ENCODE results near the gene MASP1.

The MASP1 gene, protein sequence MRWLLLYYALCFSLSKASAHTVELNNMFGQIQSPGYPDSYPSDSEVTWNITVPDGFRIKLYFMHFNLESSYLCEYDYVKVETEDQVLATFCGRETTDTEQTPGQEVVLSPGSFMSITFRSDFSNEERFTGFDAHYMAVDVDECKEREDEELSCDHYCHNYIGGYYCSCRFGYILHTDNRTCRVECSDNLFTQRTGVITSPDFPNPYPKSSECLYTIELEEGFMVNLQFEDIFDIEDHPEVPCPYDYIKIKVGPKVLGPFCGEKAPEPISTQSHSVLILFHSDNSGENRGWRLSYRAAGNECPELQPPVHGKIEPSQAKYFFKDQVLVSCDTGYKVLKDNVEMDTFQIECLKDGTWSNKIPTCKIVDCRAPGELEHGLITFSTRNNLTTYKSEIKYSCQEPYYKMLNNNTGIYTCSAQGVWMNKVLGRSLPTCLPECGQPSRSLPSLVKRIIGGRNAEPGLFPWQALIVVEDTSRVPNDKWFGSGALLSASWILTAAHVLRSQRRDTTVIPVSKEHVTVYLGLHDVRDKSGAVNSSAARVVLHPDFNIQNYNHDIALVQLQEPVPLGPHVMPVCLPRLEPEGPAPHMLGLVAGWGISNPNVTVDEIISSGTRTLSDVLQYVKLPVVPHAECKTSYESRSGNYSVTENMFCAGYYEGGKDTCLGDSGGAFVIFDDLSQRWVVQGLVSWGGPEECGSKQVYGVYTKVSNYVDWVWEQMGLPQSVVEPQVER

GRCh38 chr3:187291512-187292132, at the start of gene MASP1:
Gene MASP1, minus strand, starts transcription at chr3:187291737. Its CDS starts 105 bp downstream, at chr3:187291632.
- DNase-seq (ENCODE audit: low read depth), result no peak

DNA sequence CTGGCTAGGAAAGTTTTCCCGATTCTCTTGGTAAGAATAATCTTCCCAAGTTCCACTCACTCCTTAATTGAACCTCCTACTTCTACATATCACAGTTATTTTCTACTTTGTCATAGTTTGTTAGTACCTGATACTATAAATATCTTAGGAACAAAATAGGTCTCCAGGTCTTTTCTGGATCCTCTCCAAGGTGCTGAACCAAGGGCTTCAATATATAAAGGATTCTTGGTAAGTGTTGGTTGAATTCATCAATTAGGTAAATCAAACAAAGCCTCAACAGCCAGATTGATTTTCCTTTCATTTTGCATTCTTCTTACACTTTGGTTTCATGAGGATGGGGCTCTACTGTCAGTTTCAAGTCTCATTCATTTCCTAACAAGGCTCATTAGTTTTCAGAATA, 49.0 kb upstream of the MASP1 start:
- DNase-seq (ENCODE audit: low read depth), result no peak

- no peak for DNase-seq (ENCODE audit: low read depth)
Measured at GRCh38 chr3:187336322-187336721, 44.8 kb upstream of the MASP1 start.

DNA sequence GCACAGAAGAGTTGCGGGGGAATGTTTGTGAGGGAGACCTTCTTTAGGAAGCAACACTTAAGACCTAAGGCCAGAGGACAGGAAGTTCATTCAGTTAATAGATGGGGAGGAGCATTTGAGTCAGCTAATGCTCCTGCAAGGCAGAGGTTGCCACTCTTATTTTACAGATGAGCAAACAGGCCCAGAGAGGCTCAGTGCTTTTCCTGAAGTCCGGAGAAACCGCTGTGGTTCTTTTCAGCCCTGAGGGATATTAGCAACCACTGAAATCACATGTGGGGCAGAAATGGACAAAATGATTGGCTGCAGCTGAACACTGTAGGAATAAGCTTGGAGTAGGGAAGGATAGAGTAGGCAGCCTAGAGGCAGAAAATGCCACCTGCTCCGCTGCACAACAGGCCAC, 43.4 kb upstream of the MASP1 start:
- DNase-seq (ENCODE audit: low read depth), result no peak

- DNase-seq (ENCODE audit: low read depth), result no peak
Measured at GRCh38 chr3:187328691-187329090, 37.2 kb upstream of the MASP1 start.

- DNase-seq (ENCODE audit: low read depth), result no peak
Measured at GRCh38 chr3:187327845-187328244, 36.3 kb upstream of the MASP1 start.

DNA sequence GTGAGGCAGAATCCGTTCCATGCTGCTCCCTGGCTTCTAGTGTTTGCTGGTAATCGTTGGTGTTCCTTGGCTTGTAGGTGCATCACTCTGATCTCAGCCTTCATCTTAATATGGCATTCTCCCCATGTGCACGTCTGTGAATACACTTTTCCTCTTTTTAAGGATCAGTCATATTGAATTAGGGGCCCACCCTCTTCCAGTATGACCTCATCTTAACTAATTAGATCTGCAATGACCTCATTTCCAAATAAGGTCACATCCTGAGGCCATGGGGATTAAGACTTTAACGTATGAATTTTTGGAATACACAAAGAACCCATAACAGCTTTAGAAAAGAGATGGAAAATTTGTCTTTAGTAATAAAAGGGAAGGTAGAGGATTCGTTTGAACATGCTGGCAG, 34.1 kb upstream of the MASP1 start:
- no peak for DNase-seq (ENCODE audit: low read depth)

DNA sequence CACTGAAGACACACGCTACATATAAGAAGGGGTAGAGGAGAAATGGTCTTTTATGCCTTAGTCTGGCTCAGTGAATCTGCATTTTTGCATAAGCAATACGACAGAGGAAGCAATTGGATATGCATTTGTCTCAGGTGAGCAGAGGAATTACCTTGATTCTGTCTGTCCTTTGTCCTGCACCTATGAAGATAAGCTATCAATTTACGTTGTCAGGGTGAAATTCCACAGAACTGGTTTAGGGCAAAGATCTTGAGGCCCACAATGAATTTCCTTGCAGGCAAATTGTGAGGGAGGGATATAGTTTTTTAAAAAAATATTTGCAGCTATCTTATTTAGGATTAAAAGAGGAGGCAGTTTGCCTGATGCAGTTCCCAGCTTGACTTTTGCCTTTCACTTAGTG, 31.6 kb upstream of the MASP1 start:
- DNase-seq (ENCODE audit: low read depth), result no peak

GRCh38 chr3:187322291-187322690, 30.8 kb upstream of the MASP1 start:
- no peak for DNase-seq (ENCODE audit: low read depth)

DNA sequence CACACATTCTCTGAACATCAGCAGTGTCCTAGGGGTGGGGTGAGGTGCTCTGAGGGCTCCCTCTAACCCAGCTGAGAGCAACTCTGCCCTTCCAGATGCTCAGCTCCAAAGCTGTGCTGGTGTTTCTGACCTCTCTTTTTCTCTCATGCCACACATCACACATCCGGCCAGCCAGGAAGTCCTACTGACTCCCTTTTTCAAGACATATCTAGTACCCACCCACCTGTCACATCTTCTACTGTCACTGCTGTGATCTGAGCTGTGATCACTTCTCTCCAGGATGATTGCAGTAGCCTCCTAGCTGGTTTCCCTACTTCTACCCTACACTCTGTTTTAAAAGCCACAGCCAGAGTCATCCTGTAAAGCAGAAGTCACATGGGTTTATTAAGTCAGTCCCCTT, 30.2 kb upstream of the MASP1 start:
- DNase-seq (ENCODE audit: low read depth), result no peak

GRCh38 chr3:187319699-187320302, 28.3 kb upstream of the MASP1 start:
- peak; percentile 13 for DNase-seq (ENCODE audit: low read depth)

GRCh38 chr3:187318819-187319616, 27.5 kb upstream of the MASP1 start:
- DNase-seq (ENCODE audit: low read depth), result peak; percentile 12

- DNase-seq (ENCODE audit: low read depth), result no peak
Measured at GRCh38 chr3:187315872-187316271, 24.3 kb upstream of the MASP1 start.

DNA sequence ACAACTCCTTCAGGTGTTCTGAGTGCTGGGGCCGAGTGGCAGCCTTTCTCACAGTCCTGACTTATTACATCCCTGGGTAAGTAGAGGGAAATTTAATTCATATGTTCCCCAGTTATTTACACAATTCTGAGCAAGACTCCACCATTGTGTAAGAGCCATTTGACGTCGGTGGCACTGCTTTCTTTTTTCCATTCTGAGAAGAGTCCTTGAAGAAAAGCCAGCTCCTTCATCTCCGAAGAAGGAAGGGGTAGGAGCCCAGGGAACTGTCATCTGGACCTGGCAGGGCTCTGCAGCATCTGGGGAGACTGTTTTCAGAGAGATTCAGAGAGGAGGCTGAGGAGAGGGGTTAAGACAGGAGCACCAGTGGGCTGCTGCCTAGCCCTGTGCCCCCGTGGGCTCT, 22.6 kb upstream of the MASP1 start:
- no peak for DNase-seq (ENCODE audit: low read depth)

DNA sequence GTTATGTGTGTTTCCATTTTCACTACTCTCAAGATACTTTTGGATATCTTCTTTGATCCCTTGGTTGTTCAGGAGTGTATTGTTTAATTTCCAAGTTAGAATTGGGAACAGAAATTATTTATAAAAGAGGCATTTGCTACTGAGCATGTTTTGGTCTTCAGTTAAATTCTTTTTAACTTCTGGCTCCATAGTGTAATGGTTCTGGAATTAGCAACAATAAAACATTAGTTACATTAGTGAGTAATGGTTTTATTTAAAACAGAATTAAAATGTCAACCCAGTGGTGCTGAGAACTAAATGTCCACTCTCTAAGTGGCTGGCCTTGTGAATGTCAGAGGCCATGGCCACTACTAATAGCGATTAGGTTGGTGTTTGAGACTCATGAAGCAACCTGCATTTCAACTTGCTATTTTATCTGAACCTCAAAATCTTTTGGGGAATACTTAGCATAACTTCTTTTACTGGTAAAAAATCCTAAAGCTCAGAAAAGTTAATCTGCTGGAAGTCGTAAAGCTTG, 19.5 kb upstream of the MASP1 start:
- DNase-seq (ENCODE audit: low read depth), result no peak

DNA sequence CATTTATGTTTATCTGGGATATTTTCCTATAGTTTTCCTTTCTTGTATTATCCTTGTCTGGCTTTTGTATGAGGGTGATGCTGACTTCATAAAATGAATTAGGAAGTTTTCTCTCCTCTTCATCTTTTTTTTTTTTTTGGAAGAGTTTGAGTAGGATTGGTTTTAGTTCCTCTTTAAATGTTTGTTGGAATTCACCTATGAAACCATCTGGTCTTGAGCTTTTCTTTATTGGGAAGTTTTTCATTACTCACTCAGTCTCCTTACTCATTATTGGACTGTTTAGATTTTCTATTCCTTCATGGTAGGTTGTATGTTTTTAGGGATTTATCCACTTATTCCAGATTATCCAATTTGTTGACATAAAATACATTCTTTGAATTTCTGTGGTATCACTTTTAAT, 18.7 kb upstream of the MASP1 start:
- DNase-seq (ENCODE audit: low read depth), result no peak

DNA sequence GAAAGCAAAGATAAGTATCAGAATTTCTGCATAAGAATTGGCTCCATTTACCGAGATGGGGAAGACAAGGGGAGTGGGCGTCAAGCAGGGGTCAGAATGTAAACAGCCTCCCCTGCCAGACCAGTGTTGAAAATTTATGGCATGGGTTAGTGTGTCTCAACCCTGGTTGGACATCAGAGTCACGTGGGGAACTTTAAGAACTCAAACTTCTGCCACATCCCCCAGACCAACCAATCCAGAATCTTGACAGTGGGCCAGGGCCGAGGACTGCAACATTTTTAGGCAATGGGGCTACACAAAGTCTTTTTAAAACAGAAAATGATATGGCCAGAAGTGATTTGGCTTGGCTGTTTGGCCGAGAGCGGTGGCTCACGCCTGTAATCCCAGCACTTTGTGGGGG, 14.3 kb upstream of the MASP1 start:
- no peak for DNase-seq (ENCODE audit: low read depth)

- DNase-seq (ENCODE audit: low read depth), result no peak
Measured at GRCh38 chr3:187299611-187300010, 8.1 kb upstream of the MASP1 start.

DNA sequence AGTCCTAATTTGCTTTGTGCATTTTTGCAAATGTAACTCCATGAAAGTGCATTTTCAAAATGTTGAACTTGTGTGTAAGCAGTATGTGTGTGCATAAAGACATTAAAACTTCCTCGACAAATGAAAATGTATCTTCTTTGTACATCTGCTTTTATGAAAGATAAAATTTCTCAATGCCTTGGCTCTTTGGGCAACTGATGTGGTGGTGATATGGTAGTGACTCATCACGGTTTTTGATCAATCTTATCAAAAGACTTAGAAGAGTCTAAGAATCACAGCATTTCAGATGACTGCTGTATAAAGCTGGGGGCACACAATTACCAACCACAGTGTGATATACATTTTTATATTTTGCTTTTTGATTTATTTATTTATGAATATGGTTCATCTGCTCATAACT, 5.4 kb upstream of the MASP1 start:
- no peak for DNase-seq (ENCODE audit: low read depth)

DNA sequence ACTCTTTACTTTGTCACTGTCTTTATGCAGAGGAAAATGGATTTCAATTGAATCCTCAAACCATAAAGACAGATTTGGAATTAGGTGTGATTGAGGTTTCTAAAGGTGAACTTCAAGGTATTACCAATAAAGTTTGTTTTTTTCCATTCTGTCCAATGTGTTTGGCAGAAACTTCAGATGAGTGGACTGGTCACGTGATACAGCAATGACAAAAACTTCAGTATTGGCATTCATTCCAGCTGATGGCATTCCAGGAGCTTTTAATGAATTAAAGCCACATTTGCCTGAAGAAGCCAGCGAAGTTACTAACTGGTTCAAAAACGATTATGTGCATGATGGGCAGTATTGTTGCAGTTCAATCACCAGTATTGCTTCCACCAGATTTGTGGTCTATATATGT, 4.5 kb upstream of the MASP1 start:
- no peak for DNase-seq (ENCODE audit: low read depth)

- DNase-seq (ENCODE audit: low read depth), result no peak
Measured at GRCh38 chr3:187295316-187296034, 3.9 kb upstream of the MASP1 start.

Data from stimulated activated CD4-positive, alpha-beta T cell treated with anti-CD3 and anti-CD28 coated beads, Interleukin-2, amount 100 ng/mL, for 4 hours (primary cell).